GM12878 (cell line): ENCODE measurements around the gene MFSD1. TPM values are rescaled to one million over a fixed set of nuclear protein-coding genes. Genes with fewer than 3 reads are reported as not detected.

Experiments used
- ATAC-seq: fragments of 200-7000 bp; cut with Tn5 transposase; 3 replicates; pipeline ENCODE4 v1.9.1; 2020; ENCODE audit warnings: mild to moderate bottlenecking, moderate library complexity
- BruUV-seq: library from RNA; stranded (reverse); fragments of 400-500 nt; replicated peaks from 2 replicates; lab custom pipeline; 2021; lab: Mats Ljungman, UMichigan
- CTCF ChIA-PET: fragments of 300-600 bp; sonication (Branson Sonifier 250); formaldehyde crosslinking; extraction: SDS; loops from one replicate; lab custom pipeline; 2021; ENCODE audit warnings: inconsistent platforms; lab: Yijun Ruan, JAX
- POLR2A ChIA-PET: fragments of 350-600 bp; formaldehyde crosslinking; extraction: SDS; loops from one replicate; lab custom pipeline; 2021; ENCODE audit warnings: inconsistent platforms; lab: Charles Lee
- RAD21 ChIA-PET: fragments of 300-600 bp; sonication (Branson Sonifier 250); formaldehyde crosslinking; loops from one replicate; lab custom pipeline; 2023; ENCODE audit warnings: antibody characterized with exemption; ENCODE audit not compliant: unreplicated experiment; lab: Charles Lee
- SMC1A ChIA-PET: fragments of 300-600 bp; sonication (Branson Sonifier 250); formaldehyde crosslinking; loops from one replicate; lab custom pipeline; 2023; ENCODE audit not compliant: unreplicated experiment, uncharacterized antibody; lab: Charles Lee
- DNase-seq: peaks from one replicate; pipeline ENCODE4 v3.0.0-alpha.2; 2011; ENCODE audit warnings: low read depth, low spot score
- FAIRE-seq: peaks from 3 replicates; lab custom pipeline; 2011; peaks lifted over from hg19 to GRCh38; lab: Jason Lieb, UNC
- H2AFZ ChIP-seq: 2 replicates; pipeline ENCODE4 v1.6.0; 2011; ENCODE audit warnings: low read depth, low read length, control low read depth; ENCODE audit not compliant: control insufficient read depth
- H3K27ac ChIP-seq: 2 replicates; pipeline ENCODE4 v1.5.1; 2011; ENCODE audit warnings: control low read depth; ENCODE audit not compliant: control insufficient read depth, insufficient read depth
- H3K27me3 ChIP-seq, 2 experiments: replicated peaks in 1 of 2; 2 replicates each; pipeline versions ENCODE4 v1.6.0 to v1.6.1; 2011; ENCODE audit warnings: low read length in 1 of 2; ENCODE audit not compliant: control insufficient read depth in 2 of 2, insufficient read depth in 2 of 2
- H3K36me3 ChIP-seq, 2 experiments: 2 replicates each; pipeline ENCODE4 v1.5.1; 2011; ENCODE audit warnings: low read length in 1 of 2; ENCODE audit not compliant: control insufficient read depth in 2 of 2, insufficient read depth in 2 of 2
- H3K4me1 ChIP-seq: 2 replicates; pipeline ENCODE4 v1.6.1; 2011; ENCODE audit warnings: mild to moderate bottlenecking, low read length, moderate library complexity, mixed read lengths; ENCODE audit not compliant: control insufficient read depth, insufficient read depth
- H3K4me2 ChIP-seq: 2 replicates; pipeline ENCODE4 v1.6.0; 2011; ENCODE audit warnings: control low read depth; ENCODE audit not compliant: control insufficient read depth, insufficient read depth
- H3K4me3 ChIP-seq: fragments of 200-600 bp; sonication (generic); 2 replicates; pipeline ENCODE4 v1.5.1; 2016
- H3K79me2 ChIP-seq: 2 replicates; pipeline ENCODE4 v1.6.0; 2011; ENCODE audit warnings: low read length; ENCODE audit not compliant: control insufficient read depth, insufficient read depth
- H3K9ac ChIP-seq: 2 replicates; pipeline ENCODE4 v1.8.0; 2011; ENCODE audit warnings: low read length, control low read depth, mixed read lengths; ENCODE audit not compliant: control insufficient read depth, insufficient read depth
- H3K9me3 ChIP-seq: replicated peaks from 3 replicates; pipeline ENCODE4 v1.5.1; 2011; ENCODE audit warnings: mild to moderate bottlenecking, low read length; ENCODE audit not compliant: control insufficient read depth, insufficient read depth
- H4K20me1 ChIP-seq: 2 replicates; pipeline ENCODE4 v1.6.0; 2011; ENCODE audit not compliant: control insufficient read depth, insufficient read depth
- ESRRA ChIP-seq: IDR thresholded peaks from 2 replicates; pipeline ENCODE4 v1.6.1; 2012; ENCODE audit warnings: mild to moderate bottlenecking, low read length, improper control_type of control experiment
- IKZF1 ChIP-seq: fragments of 450-650 bp; conservative IDR thresholded peaks from 2 replicates; pipeline ENCODE4 v1.6.1; 2017; ENCODE audit warnings: antibody characterized with exemption, mild to moderate bottlenecking
- KAT2A ChIP-seq: conservative IDR thresholded peaks from 2 replicates; pipeline ENCODE4 v1.6.1; 2011; ENCODE audit warnings: low read depth, low read length; ENCODE audit not compliant: control insufficient read depth
- MTA2 ChIP-seq: fragments of 450-650 bp; IDR thresholded peaks from 2 replicates; pipeline ENCODE4 v1.6.1; 2016; ENCODE audit warnings: low read depth, mild to moderate bottlenecking, moderate library complexity
- NR2C2 ChIP-seq: IDR thresholded peaks from 2 replicates; pipeline ENCODE4 v1.6.1; 2011; ENCODE audit warnings: borderline replicate concordance, low read depth; ENCODE audit not compliant: control insufficient read depth, insufficient read length
- PAX5 ChIP-seq: IDR thresholded peaks from 2 replicates; pipeline ENCODE4 v1.6.1; 2011; ENCODE audit warnings: low read depth, low read length, borderline replicate concordance
- RFX5 ChIP-seq: IDR thresholded peaks from 2 replicates; pipeline ENCODE4 v1.6.1; 2011; ENCODE audit warnings: low read depth, low read length, improper control_type of control experiment
- RUNX3 ChIP-seq: IDR thresholded peaks from 2 replicates; pipeline ENCODE4 v1.6.1; 2012; ENCODE audit warnings: low read length, inconsistent platforms
- ZNF384 ChIP-seq: IDR thresholded peaks from 2 replicates; pipeline ENCODE4 v1.6.1; 2012; ENCODE audit warnings: low read depth, mild to moderate bottlenecking, low read length, improper control_type of control experiment, borderline replicate concordance
- ZSCAN29 ChIP-seq: fragments of 450-650 bp; IDR thresholded peaks from 2 replicates; pipeline ENCODE4 v1.6.1; 2017; ENCODE audit warnings: mild to moderate bottlenecking, moderate library complexity
- WGBS: methylation state at CpG from one replicate; pipeline ENCODE4 v1.1.6; 2016; ENCODE audit warnings: low lambda C conversion rate; ENCODE audit not compliant: insufficient replicate concordance, insufficient coverage; ENCODE audit errors: missing lambda C conversion rate; 5-methylcytosine and 5-hydroxymethylcytosine counted together
- in situ Hi-C: fragments of 300-500 bp; cut with MboI; formaldehyde crosslinking; loops from 9 replicates; pipeline ENCODE4 v1.14.3; 2018; ENCODE audit warnings: mixed read lengths
- intact Hi-C: fragments of 100-400 bp; cut with micrococcal nuclease; formaldehyde crosslinking; loops from one replicate; pipeline ENCODE4 v1.14.2; 2022; ENCODE audit not compliant: unreplicated experiment
- polyA plus RNA-seq, 11 experiments: library from polyadenylated mRNA; depleted of rRNA in 4 of 11; unstranded in 6 of 11; stranded (reverse) in 5 of 11; fragments of >200 nt; fragmentation: Nextera tagmentation in 4 of 11; fragmentation: Illumina TruSeq in 1 of 11; extraction: Ambion mirVana in 4 of 11; extraction: Trizol in 1 of 11; gene quantifications; 1 replicate in 1 of 11; 2 replicates in 10 of 11; pipeline versions ENCODE4 v1.2.1 to v1.2.3, GENCODE V29; 2011 to 2016; ENCODE audit warnings: inconsistent platforms in 2 of 11, missing spikeins in 2 of 11, low read depth in 1 of 11
- total RNA-seq, 4 experiments: library from RNA; depleted of rRNA in 3 of 4; stranded (reverse); fragments of >200 nt in 3 of 4; fragmentation: Illumina TruSeq in 1 of 4; extraction: Trizol in 1 of 4; gene quantifications; 2 replicates each; pipeline versions ENCODE4 v1.2.1 to v1.2.3, GENCODE V29; 2013 to 2021
- TF ChIP-seq, protein P1 (sequence below): fragments of 450-650 bp; IDR thresholded peaks from 2 replicates; pipeline ENCODE4 v1.6.1; 2017; ENCODE audit warnings: mild to moderate bottlenecking

MFSD1 gene
- total and polyA plus RNA-seq, 10 of the 15 experiments (the other 5 are each of a cell fraction or from before 2014, with no cell fraction given): 7.3 to 41.7 (median 28.6) TPM

DNA sequence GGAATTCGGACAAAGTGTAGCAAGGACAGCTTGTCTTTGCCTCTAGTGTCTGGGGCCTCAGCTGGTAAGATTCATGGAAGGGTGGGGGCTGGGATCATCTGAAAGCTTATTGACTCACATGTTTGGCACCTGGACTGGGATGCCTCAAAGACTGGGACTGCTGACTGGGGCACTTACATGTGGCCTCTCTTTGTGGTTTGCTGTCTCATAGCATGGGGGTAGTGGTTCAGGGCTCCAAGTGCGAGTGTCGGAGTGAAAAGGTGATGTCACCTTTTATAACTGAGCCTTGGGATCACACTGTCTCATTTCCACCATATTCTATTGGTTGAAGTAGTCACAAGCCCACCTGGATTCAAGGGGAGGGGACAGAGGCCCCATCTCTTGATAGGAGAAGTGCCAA lies 6.8 kb downstream of the MFSD1 start:
- WGBS: 100% methylated on average over 3 of the region's 3 CpGs
- ATAC-seq (no peak), DNase-seq (no peak), FAIRE-seq (no peak)
- Histone ChIP-seq H3K36me3 (peaks cover 2 to 6% of the 10 kb centered on the region in 2 experiments; a peak in 3 of 4 replicates), H3K27ac (no peak overlapping the region), H3K9me3 (no peaks in the 10 kb centered on the region), H2AFZ (no peak overlapping the region), H4K20me1 (no peaks in the 10 kb centered on the region), H3K4me3 (no peak overlapping the region), H3K4me1 (no peaks in the 10 kb centered on the region; the same call in 1 of the 2 replicates), H3K4me2 (no peak overlapping the region), H3K79me2 (peaks cover under 1% of the 10 kb centered on the region; the same call in 1 of the 2 replicates), H3K27me3 (no peaks in the 10 kb centered on the region), H3K9ac (no peak overlapping the region)
- intact Hi-C loops: no loop called here
- in situ Hi-C loops: no loop called here
- TF ChIP-seq NR2C2 (no peak), RFX5 (no peak), RUNX3 (no peak), ZSCAN29 (no peak), ESRRA (no peak)
- POLR2A ChIA-PET: interaction anchor here (0.5 to 0.6 kb wide), 2 partner anchors 26 to 30 kb away, joined by 3 to 4 read pairs; no protein-coding TSS in a partner anchor
- CTCF ChIA-PET: interaction anchor here (1.0 kb wide), 1 partner anchor 17 kb away, joined by 4 read pairs; no protein-coding TSS in a partner anchor
- RAD21 ChIA-PET: no interaction called here
- SMC1A ChIA-PET: no interaction called here
- BruUV-seq: no TSS peak

DNA sequence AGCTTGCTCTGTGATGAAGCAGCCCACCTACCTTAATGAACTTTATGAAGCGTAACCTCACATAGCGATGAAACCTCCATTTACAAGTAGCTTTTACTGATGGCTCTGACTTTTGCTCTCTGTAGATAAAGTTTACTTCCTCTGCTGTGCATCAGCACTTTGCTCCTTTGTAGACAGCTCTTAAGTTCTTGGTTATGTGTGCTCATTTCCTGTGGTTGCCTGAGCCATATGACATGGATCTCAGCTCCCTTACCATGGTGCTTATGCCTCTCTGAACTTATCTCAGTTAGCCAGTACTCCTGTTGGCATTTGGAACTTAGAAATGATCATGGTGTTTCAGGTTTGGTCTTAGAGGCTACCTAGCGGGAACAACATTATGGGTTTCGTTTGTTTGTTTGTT lies 7.8 kb downstream of the MFSD1 start:
- Histone ChIP-seq H3K36me3 (peaks cover 3 to 6% of the 10 kb centered on the region in 2 experiments; a peak in 3 of 4 replicates), H3K4me3 (no peak overlapping the region)
- in situ Hi-C loops (no loop called here), intact Hi-C loops (no loop called here)
- no TSS peak for BruUV-seq
- SMC1A ChIA-PET: interaction anchor here (1.5 to 1.9 kb wide), 2 partner anchors 9 to 29 kb away, joined by 3 to 6 read pairs; no protein-coding TSS in a partner anchor
- CTCF ChIA-PET: interaction anchor here (0.7 to 3.0 kb wide), 5 partner anchors 8 to 451 kb away, joined by 3 to 12 read pairs (median 7); partner anchors contain the start of gene MFSD1
- TF ChIP-seq PAX5 (no peak), ZNF384 (no peak), KAT2A (no peak), MTA2 (no peak), IKZF1 (no peak)
- TF ChIP-seq, protein P1, sequence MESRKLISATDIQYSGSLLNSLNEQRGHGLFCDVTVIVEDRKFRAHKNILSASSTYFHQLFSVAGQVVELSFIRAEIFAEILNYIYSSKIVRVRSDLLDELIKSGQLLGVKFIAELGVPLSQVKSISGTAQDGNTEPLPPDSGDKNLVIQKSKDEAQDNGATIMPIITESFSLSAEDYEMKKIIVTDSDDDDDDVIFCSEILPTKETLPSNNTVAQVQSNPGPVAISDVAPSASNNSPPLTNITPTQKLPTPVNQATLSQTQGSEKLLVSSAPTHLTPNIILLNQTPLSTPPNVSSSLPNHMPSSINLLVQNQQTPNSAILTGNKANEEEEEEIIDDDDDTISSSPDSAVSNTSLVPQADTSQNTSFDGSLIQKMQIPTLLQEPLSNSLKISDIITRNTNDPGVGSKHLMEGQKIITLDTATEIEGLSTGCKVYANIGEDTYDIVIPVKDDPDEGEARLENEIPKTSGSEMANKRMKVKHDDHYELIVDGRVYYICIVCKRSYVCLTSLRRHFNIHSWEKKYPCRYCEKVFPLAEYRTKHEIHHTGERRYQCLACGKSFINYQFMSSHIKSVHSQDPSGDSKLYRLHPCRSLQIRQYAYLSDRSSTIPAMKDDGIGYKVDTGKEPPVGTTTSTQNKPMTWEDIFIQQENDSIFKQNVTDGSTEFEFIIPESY: no peak
- TF ChIP-seq, all 136 proteins: peak for 0
- DNase-seq: no peak
- 99% methylated on average over 4 of the region's 4 CpGs for WGBS
- no peak overlapping the region for H3K9ac ChIP-seq
- FAIRE-seq: no peak
- H3K27me3 ChIP-seq: no peaks in the 10 kb centered on the region
- no peaks in the 10 kb centered on the region for H4K20me1 ChIP-seq
- ChIA-PET RAD21 (no interaction called here), POLR2A (no interaction called here)
- no peak overlapping the region for H2AFZ ChIP-seq
- H3K4me1 ChIP-seq: no peaks in the 10 kb centered on the region; the same call in 1 of the 2 replicates
- no peak overlapping the region for H3K4me2 ChIP-seq
- H3K27ac ChIP-seq: no peak overlapping the region
- no peaks in the 10 kb centered on the region for H3K79me2 ChIP-seq
- no peaks in the 10 kb centered on the region for H3K9me3 ChIP-seq
- ATAC-seq: no peak
